Sigmoid colon (tissue), 7 donors: Measurements from ENCODE around the gene MYO7B. TPM values are rescaled to one million over a fixed set of nuclear protein-coding genes. Genes with fewer than 3 reads are reported as not detected.

Source experiments
- DNase-seq: peaks from one replicate; pipeline ENCODE4 v3.0.0-alpha.2; 2019
- H3K27ac ChIP-seq, 4 donors: fragments of 200-600 bp; sonication (generic); one replicate each; pipeline ENCODE4 v1.5.1; 2016 to 2019; ENCODE audit warnings: mild to moderate bottlenecking in 1 of 4
- H3K27me3 ChIP-seq, 3 donors: fragments of 200-600 bp; sonication (generic); one replicate each; pipeline ENCODE4 v1.5.1; 2019; ENCODE audit warnings: mild to moderate bottlenecking in 1 of 3
- H3K36me3 ChIP-seq, 4 donors: fragments of 200-600 bp; sonication (generic); one replicate each; pipeline ENCODE4 v1.5.1; 2016 to 2019
- H3K4me1 ChIP-seq, 4 donors: fragments of 200-600 bp; sonication (generic); one replicate each; pipeline ENCODE4 v1.5.1; 2017 to 2019
- H3K4me3 ChIP-seq, 4 donors: fragments of 200-600 bp; sonication (generic); one replicate each; pipeline ENCODE4 v1.5.1; 2017 to 2019; ENCODE audit warnings: mild to moderate bottlenecking in 2 of 4, moderate library complexity in 1 of 4
- H3K9me3 ChIP-seq, 4 donors: fragments of 200-600 bp in 3 of 4; sonication (generic) in 3 of 4; one replicate each; pipeline versions ENCODE4 v1.5.1 to v1.6.1; 2013 to 2019
- CTCF ChIP-seq, 4 experiments: fragments of 450-650 bp in 3 of 4; fragments of 200-600 bp in 1 of 4; IDR thresholded peaks; one replicate each; pipeline ENCODE4 v1.5.1; 2016 to 2019; ENCODE audit warnings: antibody characterized with exemption in 4 of 4, mild to moderate bottlenecking in 3 of 4, moderate library complexity in 2 of 4
- EP300 ChIP-seq, 4 donors: sonication (generic); formaldehyde crosslinking; IDR thresholded peaks; one replicate each; pipeline ENCODE4 v1.6.1; 2017; ENCODE audit warnings: antibody characterized with exemption in 4 of 4
- POLR2A ChIP-seq, 2 donors: fragments of 450-650 bp; IDR thresholded peaks; one replicate each; pipeline ENCODE4 v1.6.1; 2016; ENCODE audit warnings: antibody characterized with exemption in 2 of 2, mild to moderate bottlenecking in 2 of 2, moderate library complexity in 2 of 2
- POLR2AphosphoS5 ChIP-seq, 4 donors: sonication (generic); formaldehyde crosslinking; IDR thresholded peaks; one replicate each; pipeline ENCODE4 v1.6.1; 2017; ENCODE audit warnings: antibody characterized with exemption in 4 of 4
- WGBS, 2 donors: extraction: QIAGEN DNeasy Blood & Tissue Kit; methylation state at CpG; one replicate each; pipeline ENCODE4 v1.1.7; 2013; 5-methylcytosine and 5-hydroxymethylcytosine counted together
- intact Hi-C: fragments of 100-400 bp; cut with DNase I; formaldehyde crosslinking; loops from one replicate; pipeline ENCODE4 v1.15.1; 2023
- polyA plus RNA-seq, 3 donors: library from polyadenylated mRNA; stranded (reverse); fragments of 200-250 nt; gene quantifications; one replicate each; pipeline ENCODE4 v1.2.3, GENCODE V29; 2013
- total RNA-seq, 4 donors: library from RNA; depleted of rRNA; stranded (reverse); fragments of >200 nt; gene quantifications; one replicate each; pipeline ENCODE4 v1.1.0, GENCODE V29; 2016
- donor health status: healthy with polysubstance abuse.
- donor health status: Bipolar disorder and iron deficiency.
- donor health status: healthy.

Gene MYO7B
- total and polyA plus RNA-seq, 7 donors, result 0.54 to 128 (median 30.3) TPM; not detected in 1

- intact Hi-C loops, result loop anchor here (2.0 to 5.0 kb wide), 2 partner anchors 13 to 50 kb away; no protein-coding TSS in a partner anchor
- 79 to 84% methylated on average over 16 of the region's 16 CpGs for WGBS, 2 donors
- peak in 2 of 4 donors; percentile 24 to 25 for TF ChIP-seq POLR2AphosphoS5 (IDR thresholded peaks at IDR 0.05)
- TF ChIP-seq POLR2A (IDR thresholded peaks at IDR 0.05), result no peak
- H3K27ac ChIP-seq, result peak overlapping the region; percentile 78 to 97 (median 92)
- H3K4me1 ChIP-seq, result peaks cover 0 to 99% (median 94%) of the 10 kb centered on the region in 4 donors
- peaks cover 3 to 39% (median 9%) of the 10 kb centered on the region in 4 donors for H3K36me3 ChIP-seq
- peak; percentile 75 for DNase-seq
- peak overlapping the region in 1 of 4 donors; percentile 18 for H3K4me3 ChIP-seq
- H3K27me3 ChIP-seq, result no peaks in the 10 kb centered on the region
- H3K9me3 ChIP-seq, result no peaks in the 10 kb centered on the region
Measured at GRCh38 chr2:127647242-127648190, 112.0 kb downstream of the MYO7B start.

- 80 to 86% methylated on average over 6 of the region's 6 CpGs for WGBS, 2 donors
- Histone ChIP-seq H3K36me3 (peaks cover 0 to 35% (median 7%) of the 10 kb centered on the region in 4 donors), H3K9me3 (no peaks in the 10 kb centered on the region), H3K27ac (peak overlapping the region; percentile 78 to 97 (median 92)), H3K4me3 (peak overlapping the region in 1 of 4 donors; percentile 18), H3K4me1 (peaks cover 0 to 99% (median 94%) of the 10 kb centered on the region in 4 donors), H3K27me3 (no peaks in the 10 kb centered on the region)
- peak; percentile 62 for DNase-seq
- intact Hi-C loops, result loop anchor here (2.0 to 5.0 kb wide), 2 partner anchors 14 to 49 kb away; no protein-coding TSS in a partner anchor
- TF ChIP-seq POLR2A (IDR thresholded peaks at IDR 0.05) (no peak), CTCF (IDR thresholded peaks at IDR 0.05) (no peak), POLR2AphosphoS5 (IDR thresholded peaks at IDR 0.05) (peak in 1 of 4 donors; percentile 7)
Measured at GRCh38 chr2:127648321-127648720, 112.8 kb downstream of the MYO7B start.

GRCh38 chr2:127649100-127649611 lies 113.7 kb downstream of the MYO7B start:
- Histone ChIP-seq H3K4me3 (peak overlapping the region in 2 of 4 donors; percentile 8 to 36), H3K36me3 (peaks cover 4 to 41% (median 14%) of the 10 kb centered on the region in 4 donors), H3K4me1 (peaks cover 0 to 99% (median 94%) of the 10 kb centered on the region in 4 donors), H3K27ac (peak overlapping the region; percentile 86 to 97 (median 92)), H3K27me3 (no peaks in the 10 kb centered on the region), H3K9me3 (no peaks in the 10 kb centered on the region)
- intact Hi-C loops, result loop anchor here (2.0 to 5.0 kb wide), 2 partner anchors 14 to 48 kb away; no protein-coding TSS in a partner anchor
- 69 to 70% methylated on average over 12 of the region's 12 CpGs for WGBS, 2 donors
- peak; percentile 89 for DNase-seq
- TF ChIP-seq CTCF (IDR thresholded peaks at IDR 0.05), result no peak
- peak in 1 of 4 donors; percentile 62 for TF ChIP-seq POLR2AphosphoS5 (IDR thresholded peaks at IDR 0.05)
- no peak for TF ChIP-seq POLR2A (IDR thresholded peaks at IDR 0.05)

GRCh38 chr2:127649684-127650040 lies 114.2 kb downstream of the MYO7B start:
- H3K36me3 ChIP-seq, result peaks cover 7 to 41% (median 18%) of the 10 kb centered on the region in 4 donors
- H3K27me3 ChIP-seq, result no peaks in the 10 kb centered on the region
- intact Hi-C loops, result loop anchor here (2.0 to 5.0 kb wide), 2 partner anchors 15 to 48 kb away; no protein-coding TSS in a partner anchor
- TF ChIP-seq POLR2A (IDR thresholded peaks at IDR 0.05), result no peak
- TF ChIP-seq POLR2AphosphoS5 (IDR thresholded peaks at IDR 0.05), result peak in 2 of 4 donors; percentile 51 to 56
- no peak for TF ChIP-seq EP300 (IDR thresholded peaks at IDR 0.05)
- peak in 3 of 4 experiments; percentile 74 to 82 (median 80) for TF ChIP-seq CTCF (IDR thresholded peaks at IDR 0.05)
- peak; percentile 94 for DNase-seq
- WGBS, 2 donors, result 5 to 8% methylated on average over 7 of the region's 7 CpGs
- H3K4me3 ChIP-seq, result peak overlapping the region in 2 of 4 donors; percentile 8 to 36
- no peaks in the 10 kb centered on the region for H3K9me3 ChIP-seq
- peak overlapping the region; percentile 86 to 97 (median 92) for H3K27ac ChIP-seq
- H3K4me1 ChIP-seq, result peaks cover 0 to 99% (median 94%) of the 10 kb centered on the region in 4 donors
